HepG2 (cell line): ENCODE measurements around the gene ABCB10. TPM values are rescaled to one million over a fixed set of nuclear protein-coding genes. Genes with fewer than 3 reads are reported as not detected.

ENCODE experiments used
- AHDC1 ChIP-seq: sonication (generic); formaldehyde crosslinking; IDR thresholded peaks from 2 replicates; pipeline ENCODE4 v1.5.1; 2020; ENCODE audit warnings: mild to moderate bottlenecking, missing genetic modification reagents, borderline replicate concordance
- CBX1 ChIP-seq: IDR thresholded peaks from one replicate; pipeline ENCODE4 v1.6.1; 2016; ENCODE audit warnings: antibody characterized with exemption, low read depth
- EHMT2 ChIP-seq: fragments of 200-600 bp; sonication (generic); IDR thresholded peaks from 2 replicates; pipeline ENCODE4 v1.7.0; 2017; ENCODE audit warnings: antibody characterized with exemption, low read depth, low read length, borderline replicate concordance
- GABPB1 ChIP-seq: IDR thresholded peaks from 2 replicates; pipeline ENCODE4 v1.6.1; 2016; ENCODE audit warnings: mild to moderate bottlenecking, missing genetic modification reagents, moderate library complexity, missing compliant biosample characterization
- HINFP ChIP-seq: sonication (generic); formaldehyde crosslinking; IDR thresholded peaks from 2 replicates; pipeline ENCODE4 v1.4.0; 2020; ENCODE audit warnings: low read depth, mild to moderate bottlenecking, missing genetic modification reagents
- HOXA9 ChIP-seq: sonication (generic); formaldehyde crosslinking; IDR thresholded peaks from 2 replicates; pipeline ENCODE4 v1.8.1; 2022; ENCODE audit warnings: missing genetic modification reagents, mild to moderate bottlenecking, moderate library complexity, borderline replicate concordance
- SKIL ChIP-seq: sonication (generic); formaldehyde crosslinking; IDR thresholded peaks from 2 replicates; pipeline ENCODE4 v1.8.0; 2022; ENCODE audit warnings: missing genetic modification reagents, mild to moderate bottlenecking, moderate library complexity, borderline replicate concordance
- SMAD1 ChIP-seq: sonication (generic); formaldehyde crosslinking; IDR thresholded peaks from 2 replicates; pipeline ENCODE4 v1.4.0; 2020; ENCODE audit warnings: missing genetic modification reagents, low read depth, mild to moderate bottlenecking, borderline replicate concordance
- ZFP91 ChIP-seq: sonication (generic); formaldehyde crosslinking; IDR thresholded peaks from 2 replicates; pipeline ENCODE4 v1.9.0; 2022; ENCODE audit warnings: missing genetic modification reagents, mild to moderate bottlenecking, borderline replicate concordance
- ZNF44 ChIP-seq: sonication (generic); formaldehyde crosslinking; IDR thresholded peaks from 2 replicates; pipeline ENCODE4 v1.5.1; 2020; ENCODE audit warnings: mild to moderate bottlenecking, missing genetic modification reagents
- ZNF710 ChIP-seq: sonication (generic); formaldehyde crosslinking; IDR thresholded peaks from 2 replicates; pipeline ENCODE4 v1.5.0; 2020; ENCODE audit warnings: mild to moderate bottlenecking, missing genetic modification reagents, borderline replicate concordance
- ZSCAN21 ChIP-seq: sonication (generic); formaldehyde crosslinking; IDR thresholded peaks from 2 replicates; pipeline ENCODE4 v1.8.0; 2022; ENCODE audit warnings: mild to moderate bottlenecking, missing genetic modification reagents, moderate library complexity, borderline replicate concordance
- ZSCAN29 ChIP-seq: sonication (generic); formaldehyde crosslinking; conservative IDR thresholded peaks from 2 replicates; pipeline ENCODE4 v1.4.0; 2020; ENCODE audit warnings: mild to moderate bottlenecking, missing genetic modification reagents
- polyA plus RNA-seq, 8 experiments: library from polyadenylated mRNA; depleted of rRNA in 3 of 8; stranded (reverse) in 7 of 8; unstranded in 1 of 8; fragments of >200 nt; fragmentation: Illumina TruSeq in 4 of 8; extraction: Trizol in 4 of 8; gene quantifications; 2 replicates each; pipeline versions ENCODE4 v1.2.1 to v1.2.3, GENCODE V29; 2011 to 2016; ENCODE audit warnings: low read depth in 4 of 8, missing spikeins in 1 of 8, mixed read lengths in 1 of 8; ENCODE audit not compliant: insufficient read depth in 1 of 8
- total RNA-seq, 5 experiments: library from RNA; depleted of rRNA; stranded (reverse); fragments of >200 nt; fragmentation: Illumina TruSeq; extraction: Trizol; gene quantifications; 2 replicates each; pipeline ENCODE4 v1.2.3, GENCODE V29; 2016; ENCODE audit warnings: low read depth in 1 of 5

ABCB10 gene
- total and polyA plus RNA-seq, 2 of the 13 experiments (the other 11 are each of a cell fraction or from before 2014, with no cell fraction given) = 11.2 to 28.9 TPM

- TF ChIP-seq ZFP91 (CRISPR knock-in tag) = peak; percentile 92
- peak; percentile 66 for TF ChIP-seq SKIL (CRISPR knock-in tag)
- TF ChIP-seq GABPB1 (CRISPR knock-in tag) = peak; percentile 87
- TF ChIP-seq CBX1 = peak; percentile 80
- TF ChIP-seq EHMT2 = no peak
- peak; percentile 98 for TF ChIP-seq HINFP (CRISPR knock-in tag)
- TF ChIP-seq HOXA9 (CRISPR knock-in tag) = peak; percentile 89; the same call in 1 of the 2 replicates
- TF ChIP-seq ZSCAN21 (CRISPR knock-in tag) = peak; percentile 88
- peak; percentile 77 for TF ChIP-seq ZSCAN29 (CRISPR knock-in tag)
- peak; percentile 74 for TF ChIP-seq SMAD1
- no peak; the same call in 1 of the 2 replicates for TF ChIP-seq AHDC1
- 0 out of 2 replicates have a peak, but pooled peaks have one; percentile 42 for TF ChIP-seq ZNF44
- peak; percentile 61; the same call in 1 of the 2 replicates for TF ChIP-seq ZNF710 (CRISPR knock-in tag)
These were observed at the start of gene ABCB10 (continued) for GRCh38 chr1:229558460-229559335.
